Gastrocnemius medialis (tissue), 4 donors: ENCODE measurements around the gene EFR3B. TPM values are rescaled to one million over a fixed set of nuclear protein-coding genes. Genes with fewer than 3 reads are reported as not detected.

Source experiments
- ATAC-seq, 2 donors: fragments of 150-250 bp; one replicate each; pipeline ENCODE4 v1.9.1; 2016
- DNase-seq, 2 donors: peaks; one replicate each; pipeline ENCODE4 v3.0.0-alpha.2; 2019
- H3K27ac ChIP-seq, 4 donors: fragments of 200-600 bp; sonication (generic); 1 replicate in 1 of 4; 2 replicates in 3 of 4; pipeline ENCODE4 v1.5.1; 2016 to 2018; ENCODE audit warnings: mild to moderate bottlenecking in 2 of 4, moderate library complexity in 1 of 4
- H3K27me3 ChIP-seq, 3 donors: fragments of 200-600 bp; sonication (generic) in 2 of 3; 1 replicate in 1 of 3; 2 replicates in 2 of 3; pipeline versions ENCODE4 v1.5.1 to v1.6.0; 2016 to 2019; ENCODE audit warnings: mild to moderate bottlenecking in 1 of 3, moderate library complexity in 1 of 3
- H3K36me3 ChIP-seq, 2 donors: fragments of 200-600 bp; sonication (generic) in 1 of 2; one replicate each; pipeline ENCODE4 v1.5.1; 2017 to 2018
- H3K4me1 ChIP-seq, 2 donors: fragments of 200-600 bp; sonication (generic) in 1 of 2; one replicate each; pipeline ENCODE4 v1.5.1; 2016 to 2017; ENCODE audit warnings: mild to moderate bottlenecking in 2 of 2
- H3K4me3 ChIP-seq, 4 donors: fragments of 200-600 bp; sonication (generic) in 3 of 4; 1 replicate in 1 of 4; 2 replicates in 3 of 4; pipeline ENCODE4 v1.5.1; 2016 to 2019; ENCODE audit warnings: mild to moderate bottlenecking in 2 of 4
- H3K9me3 ChIP-seq, 3 donors: fragments of 200-600 bp; sonication (generic) in 2 of 3; 1 replicate in 1 of 3; 2 replicates in 2 of 3; pipeline ENCODE4 v1.5.1; 2016 to 2019
- POLR2A ChIP-seq, 2 donors: fragments of 450-650 bp; IDR thresholded peaks; one replicate each; pipeline ENCODE4 v1.6.1; 2017; ENCODE audit warnings: antibody characterized with exemption in 2 of 2, mild to moderate bottlenecking in 2 of 2, moderate library complexity in 2 of 2
- in situ Hi-C, 4 donors: fragments of 200-750 bp; cut with MboI; loops; one replicate each; pipeline versions ENCODE4 v1.15.0 to v1.8.0; 2017; ENCODE audit warnings: low sequenced_read_pairs in 4 of 4
- intact Hi-C: fragments of 100-400 bp; cut with DNase I; formaldehyde crosslinking; loops from one replicate; pipeline ENCODE4 v1.15.1; 2023; ENCODE audit warnings: low total_unique reads
- total RNA-seq, 4 donors: library from RNA; depleted of rRNA; stranded (reverse); fragments of >200 nt; gene quantifications; one replicate each; pipeline versions ENCODE4 v1.1.0 to v1.2.3, GENCODE V29; 2016
- TF ChIP-seq, protein P1 (sequence below), 5 experiments: fragments of 450-650 bp in 3 of 5; fragments of 200-600 bp in 2 of 5; sonication (generic) in 2 of 5; IDR thresholded peaks in 4 of 5; conservative IDR thresholded peaks in 1 of 5; 1 replicate in 4 of 5; 2 replicates in 1 of 5; pipeline ENCODE4 v1.5.1; 2016 to 2019; ENCODE audit warnings: antibody characterized with exemption in 5 of 5, mild to moderate bottlenecking in 3 of 5, moderate library complexity in 3 of 5

Gene EFR3B
- total RNA-seq, 4 donors from 2014 or later = 0.29 to 1.4 (median 0.67) TPM

DNA sequence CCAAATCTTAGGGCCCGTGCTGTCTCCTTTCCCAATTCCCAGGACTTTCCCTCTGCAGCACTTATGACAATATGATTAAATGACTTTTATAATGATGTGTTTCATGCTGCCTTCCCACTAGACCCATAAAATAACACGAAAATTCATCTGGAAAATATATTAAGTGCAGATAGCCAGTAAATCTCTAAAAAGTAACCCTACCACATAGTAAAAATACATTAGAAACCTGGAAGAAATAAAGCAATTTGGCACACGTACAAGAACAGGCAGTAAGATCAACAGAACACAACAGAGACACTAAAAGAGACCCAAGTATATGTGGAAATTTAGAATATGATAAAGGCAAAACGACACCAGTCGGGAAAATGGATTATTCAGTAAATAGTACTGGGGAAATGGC, 156.7 kb downstream of the EFR3B start:
- Histone ChIP-seq H3K4me3 (no peak overlapping the region), H3K27me3 (no peaks in the 10 kb centered on the region), H3K36me3 (no peaks in the 10 kb centered on the region), H3K9me3 (no peaks in the 10 kb centered on the region), H3K27ac (no peak overlapping the region), H3K4me1 (no peaks in the 10 kb centered on the region)
- intact Hi-C loops (loop anchor here (10.0 kb wide), 1 partner anchor 224 kb away; the partner anchor contains the start of gene DNAJC27), in situ Hi-C loops (no loop called here)
- TF ChIP-seq, protein P1, sequence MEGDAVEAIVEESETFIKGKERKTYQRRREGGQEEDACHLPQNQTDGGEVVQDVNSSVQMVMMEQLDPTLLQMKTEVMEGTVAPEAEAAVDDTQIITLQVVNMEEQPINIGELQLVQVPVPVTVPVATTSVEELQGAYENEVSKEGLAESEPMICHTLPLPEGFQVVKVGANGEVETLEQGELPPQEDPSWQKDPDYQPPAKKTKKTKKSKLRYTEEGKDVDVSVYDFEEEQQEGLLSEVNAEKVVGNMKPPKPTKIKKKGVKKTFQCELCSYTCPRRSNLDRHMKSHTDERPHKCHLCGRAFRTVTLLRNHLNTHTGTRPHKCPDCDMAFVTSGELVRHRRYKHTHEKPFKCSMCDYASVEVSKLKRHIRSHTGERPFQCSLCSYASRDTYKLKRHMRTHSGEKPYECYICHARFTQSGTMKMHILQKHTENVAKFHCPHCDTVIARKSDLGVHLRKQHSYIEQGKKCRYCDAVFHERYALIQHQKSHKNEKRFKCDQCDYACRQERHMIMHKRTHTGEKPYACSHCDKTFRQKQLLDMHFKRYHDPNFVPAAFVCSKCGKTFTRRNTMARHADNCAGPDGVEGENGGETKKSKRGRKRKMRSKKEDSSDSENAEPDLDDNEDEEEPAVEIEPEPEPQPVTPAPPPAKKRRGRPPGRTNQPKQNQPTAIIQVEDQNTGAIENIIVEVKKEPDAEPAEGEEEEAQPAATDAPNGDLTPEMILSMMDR (IDR thresholded peaks at IDR 0.05 in 4 of 5, conservative IDR thresholded peaks at IDR 0.05 in 1 of 5) = no peak
- TF ChIP-seq POLR2A (IDR thresholded peaks at IDR 0.05) = no peak
- DNase-seq = no peak
- ATAC-seq = no peak

DNA sequence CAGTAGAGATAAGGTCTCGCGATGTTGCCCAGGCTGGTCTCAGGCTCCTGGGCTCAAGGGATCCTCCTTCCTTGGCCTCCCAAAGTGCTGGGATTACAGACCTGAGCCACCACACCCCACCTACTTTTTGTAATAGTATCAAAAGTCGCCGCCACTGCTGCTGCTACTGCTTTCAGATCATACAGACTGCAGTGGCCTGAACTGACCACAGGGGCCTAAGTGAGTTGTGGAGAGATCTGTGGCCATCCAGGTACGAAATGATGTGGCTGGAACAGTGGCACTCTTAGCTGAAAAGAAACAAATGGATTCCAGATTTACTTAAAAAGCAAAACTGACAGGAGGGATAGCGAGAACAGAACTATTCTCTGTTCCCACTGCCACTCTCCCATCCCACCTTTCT, 159.4 kb downstream of the EFR3B start:
- Histone ChIP-seq H3K27ac (no peak overlapping the region), H3K9me3 (no peaks in the 10 kb centered on the region), H3K4me3 (no peak overlapping the region), H3K27me3 (no peaks in the 10 kb centered on the region), H3K4me1 (no peaks in the 10 kb centered on the region), H3K36me3 (no peaks in the 10 kb centered on the region)
- intact Hi-C loops (no loop called here), in situ Hi-C loops (no loop called here)
- DNase-seq (no peak), ATAC-seq (no peak)
- TF ChIP-seq, protein P1 (IDR thresholded peaks at IDR 0.05 in 4 of 5, conservative IDR thresholded peaks at IDR 0.05 in 1 of 5) = no peak
- TF ChIP-seq POLR2A (IDR thresholded peaks at IDR 0.05) = no peak

DNA sequence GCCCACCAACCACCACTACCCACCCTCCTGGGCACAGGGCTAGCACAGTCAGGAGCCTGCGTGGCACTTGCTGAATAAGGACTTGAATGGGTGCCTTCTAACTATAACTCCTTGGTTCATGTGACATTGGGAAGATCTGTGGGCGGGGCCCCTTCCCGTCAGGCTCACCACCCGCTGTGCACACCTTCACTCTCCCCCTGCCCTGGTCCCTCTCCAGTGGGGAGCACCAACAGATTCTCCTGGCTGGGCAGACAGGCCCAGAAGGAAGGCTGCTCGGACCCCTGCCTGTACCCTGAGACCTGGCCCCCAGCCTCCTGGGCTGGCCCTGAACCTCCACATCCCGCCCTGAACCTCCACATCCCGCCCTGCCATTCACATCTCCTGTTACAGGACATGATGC, 159.9 kb downstream of the EFR3B start:
- no peak overlapping the region for H3K4me3 ChIP-seq
- TF ChIP-seq POLR2A (IDR thresholded peaks at IDR 0.05) = no peak
- TF ChIP-seq, protein P1 (IDR thresholded peaks at IDR 0.05 in 4 of 5, conservative IDR thresholded peaks at IDR 0.05 in 1 of 5) = no peak
- H3K27me3 ChIP-seq = no peaks in the 10 kb centered on the region
- no peak for DNase-seq
- no peaks in the 10 kb centered on the region for H3K9me3 ChIP-seq
- no peaks in the 10 kb centered on the region for H3K36me3 ChIP-seq
- in situ Hi-C loops (no loop called here), intact Hi-C loops (no loop called here)
- H3K4me1 ChIP-seq = no peaks in the 10 kb centered on the region
- H3K27ac ChIP-seq = no peak overlapping the region
- ATAC-seq = no peak

DNA sequence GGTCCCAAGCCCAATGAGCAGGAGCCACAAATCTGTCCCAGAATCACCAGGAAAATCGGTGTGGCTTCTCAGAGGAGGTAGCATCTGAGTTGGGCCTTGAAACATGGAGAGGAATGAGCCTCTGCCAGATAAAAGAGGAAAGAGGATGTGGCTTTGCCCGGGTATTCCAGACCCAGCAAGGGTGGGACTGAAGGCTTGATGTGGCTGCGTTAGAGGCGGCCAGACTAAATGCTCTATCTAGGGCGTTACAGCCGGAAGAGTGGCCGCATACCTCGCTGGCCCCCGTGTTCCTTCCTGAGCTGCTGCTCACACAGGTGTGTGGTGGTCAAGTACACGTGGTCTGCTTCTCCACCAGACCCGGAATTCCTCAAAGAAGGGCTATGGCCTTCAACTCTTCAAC, 160.4 kb downstream of the EFR3B start:
- in situ Hi-C loops = no loop called here
- DNase-seq (no peak), ATAC-seq (no peak)
- intact Hi-C loops = no loop called here
- Histone ChIP-seq H3K4me1 (no peaks in the 10 kb centered on the region), H3K27ac (no peak overlapping the region), H3K27me3 (no peaks in the 10 kb centered on the region), H3K9me3 (no peaks in the 10 kb centered on the region), H3K4me3 (no peak overlapping the region), H3K36me3 (no peaks in the 10 kb centered on the region)
- TF ChIP-seq POLR2A (IDR thresholded peaks at IDR 0.05) = no peak
- TF ChIP-seq, protein P1 (IDR thresholded peaks at IDR 0.05 in 4 of 5, conservative IDR thresholded peaks at IDR 0.05 in 1 of 5) = no peak

DNA sequence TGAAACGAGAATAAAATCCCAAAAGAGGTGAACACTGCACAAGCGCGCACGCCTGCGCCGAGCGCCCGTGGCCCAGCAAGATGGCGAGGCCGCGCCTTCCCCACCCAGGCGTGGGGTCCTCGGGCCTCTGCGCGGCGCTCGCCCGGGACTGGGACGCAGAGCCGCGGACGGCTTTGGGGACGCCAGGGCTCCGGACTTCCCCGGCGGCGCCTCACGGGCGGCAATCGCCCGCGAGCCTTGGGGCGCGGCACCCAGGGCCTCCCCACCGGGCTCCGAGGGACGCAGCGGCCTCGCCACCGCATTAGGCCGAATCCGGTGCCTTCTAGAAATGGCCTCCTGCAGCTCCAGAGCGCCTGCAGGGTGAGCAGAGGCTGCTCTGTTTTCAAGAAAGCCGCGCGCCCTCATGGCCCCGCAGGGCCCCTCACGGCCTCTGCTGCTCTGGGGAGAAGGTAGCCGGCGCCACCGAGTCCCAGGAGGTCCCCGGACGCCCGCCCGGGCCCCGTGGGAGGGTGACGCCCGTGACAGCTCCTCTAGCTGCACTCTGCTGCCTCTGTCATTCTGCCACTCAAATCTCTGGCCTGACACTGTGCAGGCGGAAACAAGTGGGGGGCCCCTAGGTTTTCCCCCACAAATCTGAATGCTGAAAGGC, 162.4 kb downstream of the EFR3B start:
- TF ChIP-seq POLR2A (IDR thresholded peaks at IDR 0.05) = no peak
- TF ChIP-seq, protein P1 (IDR thresholded peaks at IDR 0.05 in 4 of 5, conservative IDR thresholded peaks at IDR 0.05 in 1 of 5) = no peak
- DNase-seq (no peak), ATAC-seq (no peak)
- H3K4me1 ChIP-seq = no peaks in the 10 kb centered on the region
- no peaks in the 10 kb centered on the region for H3K9me3 ChIP-seq
- in situ Hi-C loops = no loop called here
- H3K27me3 ChIP-seq = no peaks in the 10 kb centered on the region
- no peak overlapping the region for H3K27ac ChIP-seq
- intact Hi-C loops = no loop called here
- H3K4me3 ChIP-seq = peak overlapping the region in 1 of 4 donors; percentile 24
- no peaks in the 10 kb centered on the region for H3K36me3 ChIP-seq
